MCF 10A (cell line): Measurements from ENCODE around the gene CEACAM6. TPM values are rescaled to one million over a fixed set of nuclear protein-coding genes. Genes with fewer than 3 reads are reported as not detected.

Experiments
- BruUV-seq: library from RNA; stranded (reverse); fragments of 400-500 nt; replicated peaks from 2 replicates; lab custom pipeline; 2021; lab: Mats Ljungman, UMichigan
- CTCF ChIA-PET: fragments of 300-600 bp; sonication (Branson Sonifier 250); formaldehyde crosslinking; extraction: SDS; loops from one replicate; lab custom pipeline; 2021; ENCODE audit warnings: antibody characterized with exemption, inconsistent platforms; lab: Yijun Ruan, JAX
- POLR2A ChIA-PET: fragments of 300-600, 350-650 bp; sonication (Branson Sonifier 250); formaldehyde crosslinking; extraction: SDS; loops from one replicate; lab custom pipeline; 2020; ENCODE audit warnings: antibody characterized with exemption, inconsistent platforms; lab: Yijun Ruan, JAX
- DNase-seq: peaks from one replicate; pipeline ENCODE4 v3.0.0-alpha.2; 2018; ENCODE audit not compliant: unreplicated experiment
- H3K27ac Mint-ChIP-seq: one replicate; pipeline ENCODE4 v1.8.0; 2022; ENCODE audit warnings: mild to moderate bottlenecking, low read depth, mixed read lengths; ENCODE audit not compliant: unreplicated experiment
- H3K27me3 Mint-ChIP-seq: one replicate; pipeline ENCODE4 v1.8.0; 2022; ENCODE audit warnings: mixed read lengths; ENCODE audit not compliant: insufficient read depth, unreplicated experiment
- H3K36me3 Mint-ChIP-seq: one replicate; pipeline ENCODE4 v1.8.0; 2022; ENCODE audit warnings: mild to moderate bottlenecking, moderate library complexity, mixed read lengths; ENCODE audit not compliant: insufficient read depth, unreplicated experiment
- H3K4me1 Mint-ChIP-seq: one replicate; pipeline ENCODE4 v1.8.0; 2022; ENCODE audit warnings: mixed read lengths; ENCODE audit not compliant: insufficient read depth, unreplicated experiment
- H3K4me3 Mint-ChIP-seq: one replicate; pipeline ENCODE4 v1.8.0; 2022; ENCODE audit warnings: mild to moderate bottlenecking, moderate library complexity, mixed read lengths; ENCODE audit not compliant: unreplicated experiment
- H3K9me3 Mint-ChIP-seq: one replicate; pipeline ENCODE4 v1.8.0; 2022; ENCODE audit warnings: mixed read lengths; ENCODE audit not compliant: unreplicated experiment
- intact Hi-C: fragments of 100-400 bp; cut with micrococcal nuclease; formaldehyde crosslinking; loops from 2 replicates; pipeline ENCODE4 v1.14.1; 2022
- total RNA-seq: library from RNA; stranded (reverse); gene quantifications from 2 replicates; pipeline ENCODE4 v1.2.3, GENCODE V29; 2022
- TF ChIP-seq, protein P1 (sequence below): fragments of 200-600 bp; IDR thresholded peaks from one replicate; pipeline ENCODE4 v1.8.0; 2022; ENCODE audit warnings: antibody characterized with exemption, mild to moderate bottlenecking; ENCODE audit not compliant: unreplicated experiment

The CEACAM6 gene
- total RNA-seq, 1 experiment from 2014 or later, result not detected

DNA sequence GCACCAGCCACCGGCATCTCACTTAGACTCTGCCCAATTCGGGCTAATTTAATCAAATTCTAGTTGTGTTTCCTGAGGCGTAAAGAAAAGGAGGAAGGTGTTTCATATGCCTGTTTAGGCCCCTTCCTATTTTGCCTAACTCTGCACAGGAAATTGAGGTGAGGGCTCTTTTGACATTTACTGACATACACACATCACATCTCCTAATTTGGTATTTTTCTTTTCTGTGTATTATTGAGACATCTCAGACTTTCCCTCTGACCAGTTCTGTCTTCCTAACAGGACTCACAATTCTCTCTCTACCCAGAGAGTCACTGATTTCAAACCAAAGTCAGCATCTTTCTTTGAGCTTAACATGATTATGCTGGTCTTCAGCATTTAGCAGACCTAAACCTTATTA is 49.0 kb downstream of the CEACAM6 start:
- CTCF ChIA-PET, result interaction anchor here (1.0 to 3.0 kb wide), 3 partner anchors 9 to 19 kb away, joined by 3 to 12 read pairs (median 5); partner anchors contain the start of gene CEACAM3
- Mint-ChIP-seq H3K27me3 (peaks cover 85% of the 10 kb centered on the region), H3K4me1 (no peaks in the 10 kb centered on the region), H3K36me3 (no peaks in the 10 kb centered on the region), H3K4me3 (no peak overlapping the region), H3K9me3 (no peaks in the 10 kb centered on the region), H3K27ac (no peak overlapping the region)
- DNase-seq, result no peak
- POLR2A ChIA-PET, result no interaction called here
- TF ChIP-seq, protein P1, sequence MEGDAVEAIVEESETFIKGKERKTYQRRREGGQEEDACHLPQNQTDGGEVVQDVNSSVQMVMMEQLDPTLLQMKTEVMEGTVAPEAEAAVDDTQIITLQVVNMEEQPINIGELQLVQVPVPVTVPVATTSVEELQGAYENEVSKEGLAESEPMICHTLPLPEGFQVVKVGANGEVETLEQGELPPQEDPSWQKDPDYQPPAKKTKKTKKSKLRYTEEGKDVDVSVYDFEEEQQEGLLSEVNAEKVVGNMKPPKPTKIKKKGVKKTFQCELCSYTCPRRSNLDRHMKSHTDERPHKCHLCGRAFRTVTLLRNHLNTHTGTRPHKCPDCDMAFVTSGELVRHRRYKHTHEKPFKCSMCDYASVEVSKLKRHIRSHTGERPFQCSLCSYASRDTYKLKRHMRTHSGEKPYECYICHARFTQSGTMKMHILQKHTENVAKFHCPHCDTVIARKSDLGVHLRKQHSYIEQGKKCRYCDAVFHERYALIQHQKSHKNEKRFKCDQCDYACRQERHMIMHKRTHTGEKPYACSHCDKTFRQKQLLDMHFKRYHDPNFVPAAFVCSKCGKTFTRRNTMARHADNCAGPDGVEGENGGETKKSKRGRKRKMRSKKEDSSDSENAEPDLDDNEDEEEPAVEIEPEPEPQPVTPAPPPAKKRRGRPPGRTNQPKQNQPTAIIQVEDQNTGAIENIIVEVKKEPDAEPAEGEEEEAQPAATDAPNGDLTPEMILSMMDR, result no peak
- no TSS peak for BruUV-seq
- intact Hi-C loops, result no loop called here

DNA sequence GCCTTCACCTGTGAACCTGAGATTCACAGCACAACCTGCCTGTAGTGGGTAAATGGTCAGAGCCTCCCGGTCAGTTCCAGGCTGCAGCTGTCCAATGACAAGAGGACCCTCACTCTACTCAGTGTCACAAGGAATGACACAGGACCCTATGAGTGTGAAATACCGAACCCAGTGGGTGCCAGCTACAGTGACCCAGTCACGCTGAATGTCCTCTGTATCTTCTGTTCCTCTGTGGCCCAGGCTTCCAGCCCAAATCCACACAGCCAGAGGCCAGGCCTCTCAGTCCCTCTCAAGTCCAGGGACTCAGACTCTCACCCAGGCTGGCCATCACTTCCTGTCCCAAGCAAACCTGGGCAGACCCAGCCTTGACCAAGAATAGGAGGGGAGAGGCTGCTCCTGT is 51.8 kb downstream of the CEACAM6 start:
- Mint-ChIP-seq H3K4me1 (no peaks in the 10 kb centered on the region), H3K9me3 (no peaks in the 10 kb centered on the region), H3K36me3 (no peaks in the 10 kb centered on the region), H3K27me3 (peaks cover 72% of the 10 kb centered on the region), H3K4me3 (no peak overlapping the region), H3K27ac (no peak overlapping the region)
- TF ChIP-seq, protein P1, result no peak
- no peak for DNase-seq
- no TSS peak for BruUV-seq
- ChIA-PET CTCF (no interaction called here), POLR2A (no interaction called here)
- intact Hi-C loops, result no loop called here

DNA sequence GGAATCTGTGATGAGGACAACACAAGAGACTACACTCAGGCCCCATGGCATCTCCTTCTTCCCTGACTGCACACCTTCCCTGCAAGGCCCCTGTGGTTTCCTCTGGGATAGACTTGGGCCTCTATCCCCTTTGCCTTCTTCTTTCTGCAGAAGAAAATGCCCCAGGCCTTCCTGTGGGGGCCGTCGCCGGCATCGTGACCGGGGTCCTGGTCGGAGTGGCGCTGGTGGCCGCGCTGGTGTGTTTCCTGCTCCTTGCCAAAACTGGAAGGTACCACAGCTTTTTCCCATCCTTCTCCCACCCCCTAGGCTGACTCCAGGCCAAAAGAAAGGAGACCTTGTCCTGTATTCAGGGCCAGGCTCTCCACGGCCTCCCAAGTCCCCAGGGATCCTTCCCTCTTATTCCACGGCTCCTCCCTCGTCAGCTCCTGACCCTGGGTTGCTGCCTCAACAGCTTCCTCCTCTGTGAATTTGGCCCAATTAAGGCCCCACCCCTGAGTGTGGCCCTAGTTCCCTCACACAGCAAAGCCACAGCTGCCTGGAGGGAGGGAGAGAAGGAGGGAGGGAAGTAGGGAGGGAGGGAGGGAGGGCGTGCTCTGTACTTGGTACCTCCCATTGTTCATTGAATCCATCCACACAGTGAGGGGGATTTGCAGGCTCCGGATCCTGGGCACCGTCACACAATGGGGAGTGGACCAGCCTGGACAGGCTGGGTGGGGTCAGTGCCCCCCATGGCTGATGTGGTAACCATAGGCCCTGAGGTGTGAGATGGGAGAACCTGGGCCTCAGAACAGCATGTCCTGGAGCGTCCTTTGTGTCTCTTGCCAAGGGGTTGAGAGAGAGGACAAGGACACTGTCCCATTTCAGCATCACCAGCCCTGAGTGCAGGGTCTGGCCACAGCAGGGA is 53.6 kb downstream of the CEACAM6 start:
- ChIA-PET POLR2A (no interaction called here), CTCF (interaction anchor here (0.6 kb wide), 1 partner anchor 14 kb away, joined by 3 read pairs; no protein-coding TSS in a partner anchor)
- Mint-ChIP-seq H3K9me3 (no peaks in the 10 kb centered on the region), H3K36me3 (no peaks in the 10 kb centered on the region), H3K4me1 (no peaks in the 10 kb centered on the region), H3K27ac (no peak overlapping the region), H3K27me3 (peaks cover 70% of the 10 kb centered on the region), H3K4me3 (no peak overlapping the region)
- intact Hi-C loops, result no loop called here
- no TSS peak for BruUV-seq
- TF ChIP-seq, protein P1, result no peak
- DNase-seq, result no peak

DNA sequence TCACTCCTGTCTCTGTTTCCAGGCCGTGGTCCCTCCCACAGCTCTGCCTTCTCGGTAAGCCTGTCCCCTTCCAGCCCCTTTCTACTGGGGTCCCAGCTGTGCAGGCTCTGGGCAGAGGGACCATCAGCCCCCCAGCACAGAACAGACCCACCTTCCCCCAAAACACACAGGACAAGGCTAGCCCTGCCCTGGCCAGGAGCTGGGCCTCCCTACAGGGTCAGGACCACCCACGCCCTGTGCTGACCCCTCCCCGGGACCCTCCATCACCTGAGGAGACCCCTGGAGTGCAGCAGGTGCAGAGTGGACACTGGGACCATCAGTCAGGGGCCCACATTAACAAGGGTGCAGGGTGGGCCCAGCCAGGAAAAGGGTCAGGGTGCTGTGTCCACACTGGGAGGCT is 55.0 kb downstream of the CEACAM6 start:
- TF ChIP-seq, protein P1, result no peak
- ChIA-PET POLR2A (no interaction called here), CTCF (interaction anchor here (0.8 to 1.8 kb wide), 2 partner anchors 15 to 25 kb away, joined by 4 to 10 read pairs; no protein-coding TSS in a partner anchor)
- intact Hi-C loops, result no loop called here
- no peak overlapping the region for H3K4me3 Mint-ChIP-seq
- no peak overlapping the region for H3K27ac Mint-ChIP-seq
- H3K36me3 Mint-ChIP-seq, result no peaks in the 10 kb centered on the region
- no peak for DNase-seq
- no TSS peak for BruUV-seq
- H3K4me1 Mint-ChIP-seq, result no peaks in the 10 kb centered on the region
- H3K27me3 Mint-ChIP-seq, result peaks cover 56% of the 10 kb centered on the region
- no peaks in the 10 kb centered on the region for H3K9me3 Mint-ChIP-seq
